ENCODE results near the gene ZFP36L1. TPM values are rescaled to one million over a fixed set of nuclear protein-coding genes. Genes with fewer than 3 reads are reported as not detected.

Gene ZFP36L1
- total RNA-seq, 1 experiment from 2014 or later = 240 TPM

DNA sequence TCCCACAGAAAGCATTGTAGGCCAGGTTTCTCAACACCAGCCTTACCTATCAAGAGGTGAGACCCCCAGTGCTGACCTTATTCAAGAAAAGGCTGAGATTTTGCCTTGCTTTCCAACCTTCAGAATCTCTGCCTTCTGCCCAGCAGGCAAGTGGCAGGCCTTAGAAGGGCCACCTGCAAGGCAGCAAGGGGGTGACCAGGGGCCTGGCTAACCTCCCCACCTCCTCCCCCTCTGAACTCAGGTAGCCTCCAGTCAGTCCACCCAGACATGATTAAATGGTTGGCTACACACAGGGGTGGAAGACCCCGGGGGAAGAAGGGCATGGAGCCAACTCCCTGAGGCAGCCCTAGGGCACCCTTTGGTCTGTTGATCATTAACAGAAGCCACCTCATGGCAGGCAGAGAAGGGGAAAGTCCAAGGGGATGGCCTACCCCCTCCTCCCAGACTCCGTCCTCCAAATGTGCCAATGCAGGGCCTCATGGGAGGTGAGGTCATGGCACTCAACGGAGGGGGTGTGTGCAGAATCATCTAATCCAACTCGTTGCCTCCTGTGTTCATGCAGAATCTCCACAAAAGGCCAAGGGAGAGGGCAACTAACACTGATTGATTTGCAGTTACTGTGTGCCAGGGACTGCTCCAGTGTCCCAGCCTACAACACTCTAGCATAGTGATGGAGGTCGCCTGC, 8.5 kb downstream of the ZFP36L1 start:
- peaks cover 50% of the 10 kb centered on the region for H3K4me1 Mint-ChIP-seq (ENCODE audit: low read depth, unreplicated experiment)
- CTCF ChIA-PET = interaction anchor here (0.6 to 1.1 kb wide), 4 partner anchors 9 to 59 kb away, joined by 3 read pairs; partner anchors contain the start of gene ZFP36L1
- TF ChIP-seq, protein P1, sequence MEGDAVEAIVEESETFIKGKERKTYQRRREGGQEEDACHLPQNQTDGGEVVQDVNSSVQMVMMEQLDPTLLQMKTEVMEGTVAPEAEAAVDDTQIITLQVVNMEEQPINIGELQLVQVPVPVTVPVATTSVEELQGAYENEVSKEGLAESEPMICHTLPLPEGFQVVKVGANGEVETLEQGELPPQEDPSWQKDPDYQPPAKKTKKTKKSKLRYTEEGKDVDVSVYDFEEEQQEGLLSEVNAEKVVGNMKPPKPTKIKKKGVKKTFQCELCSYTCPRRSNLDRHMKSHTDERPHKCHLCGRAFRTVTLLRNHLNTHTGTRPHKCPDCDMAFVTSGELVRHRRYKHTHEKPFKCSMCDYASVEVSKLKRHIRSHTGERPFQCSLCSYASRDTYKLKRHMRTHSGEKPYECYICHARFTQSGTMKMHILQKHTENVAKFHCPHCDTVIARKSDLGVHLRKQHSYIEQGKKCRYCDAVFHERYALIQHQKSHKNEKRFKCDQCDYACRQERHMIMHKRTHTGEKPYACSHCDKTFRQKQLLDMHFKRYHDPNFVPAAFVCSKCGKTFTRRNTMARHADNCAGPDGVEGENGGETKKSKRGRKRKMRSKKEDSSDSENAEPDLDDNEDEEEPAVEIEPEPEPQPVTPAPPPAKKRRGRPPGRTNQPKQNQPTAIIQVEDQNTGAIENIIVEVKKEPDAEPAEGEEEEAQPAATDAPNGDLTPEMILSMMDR (IDR thresholded peaks at IDR 0.05; ENCODE audit: unreplicated experiment) = no peak
- H3K27ac Mint-ChIP-seq (ENCODE audit: unreplicated experiment) = peak overlapping the region; percentile 90
- no peaks in the 10 kb centered on the region for H3K9me3 Mint-ChIP-seq (ENCODE audit: low read depth, unreplicated experiment)
- no peak overlapping the region for H3K4me3 Mint-ChIP-seq (ENCODE audit: low read depth, unreplicated experiment)
- intact Hi-C loops (cut with micrococcal nuclease; ENCODE audit: unreplicated experiment) = loop anchor here (2.0 to 10.0 kb wide), 7 partner anchors 87 to 842 kb away; no protein-coding TSS in a partner anchor
- DNase-seq = peak; percentile 90
- no peaks in the 10 kb centered on the region for H3K27me3 Mint-ChIP-seq (ENCODE audit: unreplicated experiment)
- H3K36me3 Mint-ChIP-seq (ENCODE audit: insufficient read depth, unreplicated experiment) = peaks cover 46% of the 10 kb centered on the region
- BruUV-seq (replicated peaks) = no TSS peak

DNA sequence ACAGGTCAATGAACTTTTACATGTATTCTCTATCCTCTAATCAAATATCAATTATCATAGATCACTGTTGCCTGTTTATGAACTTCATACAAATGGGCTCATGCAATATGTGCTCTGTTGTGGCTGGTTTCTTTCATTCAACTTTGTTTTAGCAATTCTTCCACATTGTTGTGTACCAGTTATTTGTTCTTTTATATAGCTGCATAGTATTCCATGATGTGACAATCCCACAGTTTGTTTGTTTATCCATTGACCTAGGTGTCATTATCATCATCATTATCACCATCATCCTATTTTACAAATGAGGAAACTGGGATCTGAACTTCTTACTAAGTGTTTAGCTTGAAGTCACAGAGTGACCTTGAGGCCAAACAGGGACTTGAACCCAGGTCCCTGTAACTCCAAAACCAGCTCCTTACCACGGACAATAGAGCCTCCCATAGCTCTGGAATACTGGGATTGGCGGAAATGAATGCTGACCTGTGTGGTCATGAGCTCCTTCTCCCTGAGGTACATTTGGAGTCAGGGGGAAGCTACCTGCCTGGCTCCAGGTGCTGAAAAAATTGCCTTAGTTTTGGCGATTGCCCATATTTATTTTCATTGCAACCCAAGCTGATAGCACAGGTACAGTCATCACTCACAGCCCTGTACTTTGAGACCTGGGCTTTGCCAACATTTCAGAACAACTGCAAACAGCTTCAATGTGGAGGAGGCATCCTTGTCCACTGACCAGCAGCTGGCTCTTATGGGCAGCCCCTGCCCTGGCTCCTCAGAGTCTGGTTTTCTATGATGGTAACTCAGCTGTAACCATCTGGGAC, 9.2 kb downstream of the ZFP36L1 start:
- peaks cover 40% of the 10 kb centered on the region for H3K36me3 Mint-ChIP-seq (ENCODE audit: insufficient read depth, unreplicated experiment)
- intact Hi-C loops (cut with micrococcal nuclease; ENCODE audit: unreplicated experiment) = loop anchor here (2.0 to 10.0 kb wide), 7 partner anchors 86 to 841 kb away; no protein-coding TSS in a partner anchor
- CTCF ChIA-PET = interaction anchor here (0.8 to 1.1 kb wide), 3 partner anchors 9 to 24 kb away, joined by 3 read pairs; partner anchors contain the start of gene ZFP36L1
- no TSS peak for BruUV-seq (replicated peaks)
- H3K4me1 Mint-ChIP-seq (ENCODE audit: low read depth, unreplicated experiment) = peaks cover 57% of the 10 kb centered on the region
- no peak for DNase-seq
- H3K9me3 Mint-ChIP-seq (ENCODE audit: low read depth, unreplicated experiment) = no peaks in the 10 kb centered on the region
- H3K27me3 Mint-ChIP-seq (ENCODE audit: unreplicated experiment) = no peaks in the 10 kb centered on the region
- no peak overlapping the region for H3K27ac Mint-ChIP-seq (ENCODE audit: unreplicated experiment)
- no peak overlapping the region for H3K4me3 Mint-ChIP-seq (ENCODE audit: low read depth, unreplicated experiment)
- TF ChIP-seq, protein P1 (IDR thresholded peaks at IDR 0.05; ENCODE audit: unreplicated experiment) = no peak

GRCh38 chr14:68782091-68782981, 10.5 kb downstream of the ZFP36L1 start:
- intact Hi-C loops (cut with micrococcal nuclease; ENCODE audit: unreplicated experiment) = loop anchor here (5.0 to 10.0 kb wide), 6 partner anchors 85 to 840 kb away; no protein-coding TSS in a partner anchor
- no peak overlapping the region for H3K27ac Mint-ChIP-seq (ENCODE audit: unreplicated experiment)
- no peak overlapping the region for H3K4me3 Mint-ChIP-seq (ENCODE audit: low read depth, unreplicated experiment)
- H3K27me3 Mint-ChIP-seq (ENCODE audit: unreplicated experiment) = no peaks in the 10 kb centered on the region
- peaks cover 27% of the 10 kb centered on the region for H3K36me3 Mint-ChIP-seq (ENCODE audit: insufficient read depth, unreplicated experiment)
- no TSS peak for BruUV-seq (replicated peaks)
- TF ChIP-seq, protein P1 (IDR thresholded peaks at IDR 0.05; ENCODE audit: unreplicated experiment) = no peak
- peaks cover 60% of the 10 kb centered on the region for H3K4me1 Mint-ChIP-seq (ENCODE audit: low read depth, unreplicated experiment)
- CTCF ChIA-PET = interaction anchor here (0.5 kb wide), 1 partner anchor 694 kb away, joined by 3 read pairs; no protein-coding TSS in a partner anchor
- DNase-seq = no peak
- no peaks in the 10 kb centered on the region for H3K9me3 Mint-ChIP-seq (ENCODE audit: low read depth, unreplicated experiment)

Measured in Calu3 (cell line).